DMS153 (cell line): Measurements from ENCODE around the gene EXTL1.

ENCODE experiments used
- DNase-seq: peaks from one replicate; lab custom pipeline; 2025; lab: John Stamatoyannopoulos, UW

The EXTL1 gene

DNA sequence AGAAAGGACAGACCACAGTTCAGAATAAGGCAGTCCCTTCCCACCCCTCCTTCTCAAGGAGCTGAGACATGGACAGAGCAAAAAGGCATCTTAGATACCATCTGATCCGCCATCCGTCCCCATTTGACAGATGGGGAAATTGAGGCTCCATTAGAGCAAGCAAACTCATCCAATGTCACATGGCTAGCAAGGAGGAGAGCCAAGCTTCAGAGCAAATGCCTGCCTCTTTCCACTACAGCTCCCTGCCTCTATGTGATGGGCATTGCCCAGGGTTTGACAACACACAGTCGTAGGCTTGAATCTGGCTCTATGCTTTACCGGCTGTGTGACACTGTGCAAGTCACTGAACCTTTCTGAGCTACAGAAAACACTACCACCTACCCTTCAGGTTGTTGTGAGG is 20.4 kb downstream of the EXTL1 start:
- DNase-seq, result no peak

DNA sequence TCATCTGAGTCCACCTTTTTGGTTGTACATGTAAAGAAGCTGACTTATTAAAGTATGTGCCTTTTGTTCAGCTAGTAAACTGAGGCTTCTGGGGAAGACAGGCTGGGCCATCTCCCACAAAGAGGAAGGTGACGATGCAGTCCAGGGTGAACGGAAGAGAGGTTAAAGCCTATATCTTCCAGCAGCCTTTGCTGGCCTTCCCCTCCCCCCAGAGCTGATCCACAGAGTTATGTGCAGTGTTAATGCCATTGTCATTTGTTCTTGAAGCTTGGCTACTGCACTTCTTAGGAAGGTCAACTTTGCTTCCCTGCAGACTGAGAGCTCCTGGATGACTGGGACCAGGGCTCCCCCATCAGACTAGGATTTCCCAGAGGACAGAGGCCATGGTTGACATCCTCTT is 22.2 kb downstream of the EXTL1 start:
- DNase-seq, result no peak

DNA sequence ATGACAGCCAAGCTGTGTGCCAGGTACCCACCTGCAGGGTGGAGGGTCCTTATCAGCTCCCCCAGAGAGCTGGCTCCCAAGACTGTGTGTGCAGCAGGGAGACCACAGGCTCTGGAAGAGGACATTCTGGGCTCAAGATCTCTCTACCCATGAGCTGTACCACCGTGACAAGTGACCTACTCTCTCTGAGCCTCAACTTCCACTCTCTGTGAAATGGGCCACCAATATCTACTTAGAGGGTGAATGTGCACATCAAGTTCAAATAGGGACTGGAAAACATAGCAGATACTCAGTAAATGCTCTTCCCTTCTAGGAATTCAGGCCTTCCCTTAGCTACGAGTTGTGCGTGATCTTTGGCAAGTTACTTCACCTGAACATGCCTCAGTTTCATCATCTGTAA is 22.8 kb downstream of the EXTL1 start:
- DNase-seq, result no peak

DNA sequence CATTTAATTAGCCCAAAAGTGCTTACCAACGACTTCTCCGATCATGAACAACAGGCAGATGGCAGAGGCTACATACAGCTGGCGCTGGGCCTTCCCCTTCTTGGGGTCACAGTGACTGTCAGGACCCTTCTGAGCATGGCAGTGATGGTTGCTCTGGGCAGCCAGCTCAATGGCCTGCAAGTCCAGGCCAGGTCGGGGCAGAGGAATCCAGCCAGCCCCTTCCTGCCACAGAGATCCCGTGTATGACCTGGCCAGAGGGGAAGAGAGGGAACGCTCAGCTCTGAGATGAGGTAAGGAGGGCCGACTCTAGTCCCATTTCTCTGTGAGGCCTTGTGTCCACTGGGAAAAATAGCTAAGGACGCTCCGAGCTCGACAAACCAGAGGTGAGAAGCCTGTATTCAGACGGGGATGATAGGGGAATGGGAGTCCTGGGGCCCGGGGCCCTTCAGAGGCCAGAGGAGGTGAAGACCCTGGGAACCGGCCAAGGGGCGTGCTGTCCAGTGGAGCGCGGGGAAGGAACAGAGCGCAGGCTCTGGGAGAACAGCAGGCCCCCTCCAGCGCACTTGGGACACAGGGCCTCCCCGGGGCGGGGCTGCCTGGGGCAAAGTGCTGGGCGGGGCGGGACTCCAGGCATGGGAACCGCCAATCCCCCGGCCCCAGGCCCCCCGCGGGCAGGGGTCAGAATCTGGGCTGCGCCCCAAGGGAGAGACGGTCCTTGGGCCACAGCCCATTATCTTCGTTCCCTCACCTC is 23.6 kb downstream of the EXTL1 start:
- no peak for DNase-seq

DNA sequence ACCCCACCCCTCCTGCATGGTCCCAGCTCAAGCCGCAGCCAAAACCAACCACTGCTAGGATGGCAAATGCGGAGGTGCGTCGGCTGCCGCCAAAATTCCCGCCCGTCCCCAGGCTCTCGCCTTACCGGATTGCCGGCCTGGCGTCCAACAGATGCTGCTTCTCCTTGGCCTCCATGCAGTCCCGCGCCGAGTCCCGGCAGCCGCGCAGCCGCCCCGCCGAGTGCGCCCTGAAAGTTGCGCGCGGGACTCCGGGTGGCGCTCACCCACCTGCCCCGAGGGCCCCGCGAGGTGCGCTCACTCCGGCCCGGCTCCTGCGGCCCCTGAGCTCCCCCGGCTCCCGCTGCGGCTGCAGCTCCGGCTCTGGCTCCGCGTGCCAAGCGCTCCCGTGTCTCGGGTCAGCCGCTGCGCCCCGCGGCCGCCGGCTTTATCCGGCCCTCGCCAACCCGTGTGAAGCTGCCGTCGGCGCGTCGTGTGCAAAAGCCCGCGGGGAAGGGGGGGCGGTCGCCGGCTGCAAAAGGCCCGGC is 24.2 kb downstream of the EXTL1 start, which contains the start of gene SLC30A2:
Gene SLC30A2 (minus strand): TSS at position 397 of the 524 bp plus-strand sequence. CDS start 222 bp downstream, at position 175.
- DNase-seq, result no peak

DNA sequence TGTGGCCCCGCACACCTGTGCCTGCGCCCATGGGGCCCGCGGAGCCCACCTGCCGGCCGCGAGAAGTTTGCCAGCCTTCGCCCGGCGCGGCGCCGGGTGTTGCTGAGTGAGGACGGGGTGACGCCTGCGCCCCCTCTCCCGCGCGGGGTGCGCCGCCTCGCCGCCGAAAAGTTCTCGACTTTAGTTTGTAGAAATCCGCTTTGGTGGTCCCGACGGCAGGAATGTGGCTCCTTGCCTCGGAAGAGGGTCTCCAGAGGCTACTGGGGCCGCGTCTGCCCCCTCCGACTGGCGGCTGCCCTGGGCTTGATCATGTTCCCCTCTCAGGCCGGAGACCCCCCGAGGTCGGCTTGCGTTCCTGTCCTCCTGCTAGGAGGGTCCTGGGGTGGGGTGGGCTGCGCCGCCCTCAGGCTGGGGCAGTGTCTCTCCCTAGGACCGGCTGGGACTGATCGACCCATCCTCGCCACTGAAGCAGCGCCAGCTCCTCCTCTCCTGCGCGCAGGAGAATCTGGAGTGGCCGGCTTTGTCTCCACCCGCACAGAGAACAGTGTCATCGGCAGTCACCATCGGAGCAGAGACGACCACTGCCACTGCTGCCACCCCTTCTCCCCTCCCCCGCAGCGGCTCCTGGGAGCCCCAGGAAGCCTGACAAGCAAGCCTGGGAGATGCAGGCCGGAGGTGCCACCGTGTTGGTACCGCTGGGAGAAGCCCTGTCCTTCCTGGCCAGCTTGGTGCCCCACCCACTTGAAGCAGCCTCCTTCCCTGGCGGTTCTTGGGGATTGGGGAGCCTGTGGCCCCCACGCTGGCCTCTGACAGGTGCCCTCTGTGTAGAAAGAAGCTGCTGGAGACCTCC is 24.9 kb downstream of the EXTL1 start:
- DNase-seq, result no peak

DNA sequence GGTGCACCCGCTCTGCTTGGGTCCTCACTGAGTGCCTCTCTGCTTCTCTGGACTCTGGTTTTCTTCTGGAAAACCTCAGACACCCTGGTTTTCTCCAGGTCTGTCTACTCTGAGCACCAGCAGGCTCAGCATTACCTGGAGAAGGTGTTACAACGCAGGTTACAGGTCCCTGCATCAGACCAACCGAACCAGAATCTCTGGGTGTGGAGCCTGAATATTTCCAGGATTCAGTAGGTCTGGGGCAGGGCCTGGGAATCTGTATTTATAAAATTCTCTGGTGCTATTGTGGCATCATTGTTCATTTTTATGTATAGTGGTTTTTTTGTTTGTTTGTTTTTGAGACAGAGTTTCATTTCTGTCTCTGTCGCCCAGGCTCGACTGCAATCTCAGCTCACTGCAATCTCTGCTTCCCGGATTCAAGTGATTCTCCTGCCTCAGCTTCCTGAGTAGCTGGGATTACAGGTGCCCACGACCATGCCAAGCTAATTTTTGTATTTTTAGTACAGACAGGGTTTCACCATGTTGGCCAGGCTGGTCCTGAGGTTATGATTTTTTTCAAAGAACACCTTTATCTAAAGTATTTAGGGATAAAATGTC is 25.8 kb downstream of the EXTL1 start:
- DNase-seq, result no peak

DNA sequence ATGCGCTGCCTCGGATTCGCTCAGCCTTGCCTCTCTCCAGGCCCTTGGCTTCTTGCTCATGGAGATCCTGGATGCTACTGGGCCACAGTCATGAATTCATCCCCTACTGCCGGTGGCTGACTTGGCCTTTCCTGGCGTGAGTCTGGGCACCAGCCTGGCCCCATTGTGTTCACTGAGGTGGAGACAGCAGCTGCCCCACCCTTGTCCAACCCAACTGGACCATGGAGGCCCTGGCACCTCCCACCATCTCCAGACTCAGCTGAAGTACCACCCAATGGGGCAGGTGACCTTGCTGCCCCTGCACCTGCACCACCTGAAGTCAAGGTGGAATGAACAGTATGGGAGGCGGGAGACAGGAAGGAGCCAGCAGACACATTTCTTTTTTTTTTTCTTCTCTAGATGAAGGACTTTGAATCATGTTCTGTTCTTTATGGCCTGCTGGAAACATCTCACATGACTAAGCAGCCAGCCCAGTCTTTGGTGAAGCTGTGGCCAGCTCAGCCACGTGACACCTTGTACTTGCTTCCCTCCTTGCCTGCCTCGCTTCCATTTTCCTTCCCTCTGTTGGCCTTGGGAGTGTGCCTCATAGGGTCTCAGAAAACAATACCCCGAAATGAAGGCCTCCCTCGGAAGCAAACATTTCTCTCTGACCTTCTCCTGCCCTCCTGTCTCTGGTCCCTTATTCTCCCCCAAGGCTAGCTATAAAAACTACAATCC is 28.1 kb downstream of the EXTL1 start:
- DNase-seq, result no peak

DNA sequence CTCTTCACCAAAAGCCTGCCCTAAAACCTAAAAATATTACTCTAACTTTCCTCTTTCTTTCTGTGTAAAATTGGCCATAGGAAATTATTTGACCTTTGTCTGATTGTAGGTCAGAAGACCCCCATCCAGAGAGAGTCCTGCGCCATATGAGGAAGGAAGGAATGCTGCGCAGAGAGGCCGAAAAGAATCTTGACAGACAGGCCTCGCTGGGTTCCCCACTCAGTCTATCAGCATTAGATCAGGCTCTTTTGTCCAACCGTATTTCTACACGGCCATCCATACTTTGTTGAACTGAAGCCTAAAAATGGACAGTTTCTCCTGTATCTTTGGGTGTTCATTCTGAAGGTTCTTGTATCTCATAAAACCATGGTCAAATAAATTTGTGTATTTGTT is 28.7 kb downstream of the EXTL1 start:
- no peak for DNase-seq

DNA sequence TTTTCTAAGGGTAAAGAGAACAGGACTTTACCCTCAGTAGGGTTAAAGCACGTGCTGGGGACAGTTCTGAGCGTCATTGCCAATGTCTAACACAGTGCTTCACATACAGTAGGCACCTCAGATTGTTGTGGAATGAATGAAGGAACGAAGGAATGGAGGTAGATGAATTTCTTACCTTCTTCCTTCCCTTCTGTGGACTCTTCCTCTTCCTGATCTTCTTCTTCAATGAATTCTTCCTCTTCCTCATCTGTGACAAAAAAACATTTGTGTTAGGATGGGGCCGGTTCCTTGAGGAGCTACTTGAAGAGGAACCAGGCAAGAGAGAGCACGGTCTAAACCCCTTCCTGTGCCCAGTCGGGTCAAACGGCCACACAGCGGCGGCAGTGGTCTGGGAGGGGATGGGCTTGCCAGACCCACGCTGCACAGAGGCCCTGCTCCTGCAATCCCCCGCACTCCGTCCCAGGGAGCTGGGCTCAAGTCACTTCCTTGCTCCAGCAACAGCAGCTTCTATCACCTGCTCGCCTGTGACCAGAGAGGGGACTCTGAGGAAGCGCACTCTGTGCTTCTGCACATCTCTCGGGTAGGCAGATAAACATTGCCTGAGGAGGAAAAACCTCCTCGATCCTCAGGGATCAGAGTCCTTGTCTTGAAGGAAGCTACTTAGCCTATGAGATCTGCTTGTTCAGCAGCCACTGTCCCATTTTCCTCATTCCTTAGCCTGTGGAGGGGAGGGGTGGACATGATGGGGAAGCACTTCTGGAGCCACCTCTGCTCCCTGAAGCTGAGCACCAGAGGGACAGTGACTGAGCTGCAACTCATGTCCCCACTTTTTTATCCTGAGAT is 32.4 kb downstream of the EXTL1 start:
- no peak for DNase-seq

DNA sequence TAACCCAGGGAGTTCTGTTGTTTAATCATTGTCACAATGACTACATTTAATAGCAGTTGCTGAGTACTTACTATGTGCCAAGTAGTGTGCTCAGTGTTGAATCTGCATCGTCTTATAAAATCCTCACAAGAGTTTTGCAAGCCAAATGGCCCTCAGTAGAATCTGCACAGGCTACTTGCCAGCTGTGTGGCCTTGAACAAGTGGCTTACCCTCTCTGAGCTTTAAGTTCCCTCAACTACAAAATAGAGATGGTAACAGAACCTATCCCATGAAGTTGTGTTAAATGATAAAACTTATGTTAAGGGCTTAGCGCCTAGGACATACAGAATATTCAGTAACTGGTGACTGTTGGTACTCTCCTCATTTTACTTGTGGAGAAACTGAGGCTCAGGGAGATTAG is 33.5 kb downstream of the EXTL1 start:
- DNase-seq, result no peak

DNA sequence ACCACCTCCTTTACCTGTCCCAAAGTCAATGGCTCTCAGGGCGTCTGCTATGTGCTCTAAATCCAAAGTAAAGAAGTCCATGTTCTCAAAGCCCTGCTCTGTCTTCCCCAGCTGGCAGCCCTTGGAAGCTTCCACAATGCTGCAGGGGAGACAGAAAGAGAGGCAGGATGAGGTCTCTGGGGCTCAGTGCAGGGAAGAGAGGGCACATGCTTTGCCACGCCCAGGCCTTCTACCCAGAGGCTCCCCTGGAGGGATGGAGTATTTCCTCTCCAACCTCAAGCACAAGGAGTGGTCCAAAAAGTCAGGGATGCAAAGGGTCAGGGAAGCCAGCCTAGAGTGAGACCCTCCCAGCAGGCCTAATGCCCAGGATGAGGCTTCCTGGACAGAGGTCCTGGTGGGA is 35.6 kb downstream of the EXTL1 start:
- no peak for DNase-seq

DNA sequence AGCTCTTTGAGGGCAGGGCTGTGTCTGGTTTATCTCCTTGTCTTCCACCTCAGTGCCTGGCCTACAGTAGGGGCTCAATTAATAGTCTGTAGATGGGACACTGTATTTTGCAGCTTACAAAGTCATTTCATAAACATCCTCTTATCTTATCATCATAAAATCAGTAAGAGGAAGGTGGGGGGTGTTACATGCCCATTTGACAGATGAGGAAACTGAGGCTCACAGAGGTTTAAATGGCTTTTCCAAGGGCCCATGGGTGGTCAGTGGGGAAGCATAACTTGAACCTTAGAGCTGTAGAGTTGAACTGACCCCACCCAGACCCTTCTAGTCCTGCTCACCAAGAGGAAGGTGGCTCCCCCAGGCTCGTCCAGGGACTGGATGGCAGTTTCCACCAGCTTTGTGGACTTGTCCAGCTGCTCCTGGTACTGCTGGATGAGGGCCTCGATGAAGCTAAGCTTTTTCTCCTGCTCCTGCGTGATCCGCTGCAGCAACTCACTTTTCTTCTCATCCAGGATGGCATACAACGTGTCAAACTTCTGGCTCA is 36.5 kb downstream of the EXTL1 start:
- DNase-seq, result no peak

DNA sequence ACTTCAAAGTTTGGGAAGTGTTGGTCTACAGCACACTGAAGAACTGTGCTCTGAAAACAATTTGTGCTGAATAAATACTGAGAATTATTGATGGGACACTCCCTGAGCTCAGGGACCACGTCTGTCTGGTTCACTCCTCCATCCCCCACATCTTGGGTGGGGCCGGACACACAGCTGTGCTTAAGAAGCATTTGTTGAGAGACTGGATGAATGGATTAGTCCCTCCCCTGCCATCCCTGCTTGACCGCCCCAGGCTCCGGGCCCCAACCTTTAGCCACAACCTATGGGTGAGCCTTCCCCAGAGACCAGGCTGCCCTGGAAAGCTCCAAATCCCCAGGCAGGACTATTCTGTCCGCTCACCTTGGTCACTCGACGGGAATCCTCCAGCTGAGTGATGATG is 38.3 kb downstream of the EXTL1 start:
- no peak for DNase-seq

DNA sequence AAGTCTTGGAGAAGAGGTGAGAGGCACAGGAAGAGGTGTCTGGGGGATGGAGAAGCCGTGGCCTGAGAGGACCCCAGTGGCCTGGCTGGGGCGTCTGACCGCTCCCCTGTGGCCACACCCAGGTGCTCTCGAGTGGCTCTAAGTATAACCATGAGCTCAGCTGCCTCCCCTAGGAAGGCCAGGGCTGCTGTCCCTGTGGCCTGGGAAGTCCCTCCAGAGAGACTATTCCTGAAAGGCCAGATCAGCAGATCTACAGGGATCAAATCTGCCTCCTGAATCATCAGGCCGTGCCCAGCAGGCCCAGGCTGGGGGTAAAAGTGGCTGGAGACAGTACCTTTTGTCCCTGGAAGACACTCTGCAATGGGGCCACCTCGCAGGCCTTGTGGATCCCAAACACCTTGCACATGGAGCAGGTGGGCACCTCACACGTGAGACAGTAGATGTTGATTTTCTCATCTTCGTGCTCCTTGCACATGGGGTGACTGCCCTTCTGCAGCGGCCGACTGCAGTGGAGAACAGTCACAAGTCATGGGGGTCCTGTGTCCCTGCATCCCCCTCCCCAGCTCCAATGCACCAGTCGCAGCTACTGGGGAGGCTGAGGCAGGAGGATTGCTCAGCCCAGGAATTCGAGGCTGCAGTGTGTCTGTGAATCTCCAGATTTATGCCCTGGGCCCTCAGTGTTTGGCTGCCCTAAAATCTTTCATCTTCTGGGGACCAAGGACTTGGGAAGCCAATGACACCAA is 39.4 kb downstream of the EXTL1 start:
- no peak for DNase-seq

DNA sequence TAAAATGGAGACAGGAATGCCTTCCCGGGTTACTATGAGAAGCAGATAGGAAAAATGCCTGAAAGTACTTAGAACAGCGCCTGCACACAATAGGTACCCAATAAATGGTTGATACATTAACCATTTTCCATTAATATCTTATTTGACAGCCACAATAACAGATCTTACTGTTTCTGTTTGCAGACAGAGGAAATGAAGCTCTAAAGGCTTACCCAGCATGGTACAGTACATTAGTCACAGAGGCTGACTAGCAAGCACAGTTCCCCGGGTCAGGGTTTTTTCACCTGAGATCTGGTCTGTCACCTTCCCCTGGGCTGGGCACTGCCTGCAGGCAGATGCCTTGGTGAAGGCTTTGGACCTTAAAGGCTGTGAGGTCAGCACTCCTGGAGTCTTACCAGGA is 43.0 kb downstream of the EXTL1 start:
- no peak for DNase-seq

DNA sequence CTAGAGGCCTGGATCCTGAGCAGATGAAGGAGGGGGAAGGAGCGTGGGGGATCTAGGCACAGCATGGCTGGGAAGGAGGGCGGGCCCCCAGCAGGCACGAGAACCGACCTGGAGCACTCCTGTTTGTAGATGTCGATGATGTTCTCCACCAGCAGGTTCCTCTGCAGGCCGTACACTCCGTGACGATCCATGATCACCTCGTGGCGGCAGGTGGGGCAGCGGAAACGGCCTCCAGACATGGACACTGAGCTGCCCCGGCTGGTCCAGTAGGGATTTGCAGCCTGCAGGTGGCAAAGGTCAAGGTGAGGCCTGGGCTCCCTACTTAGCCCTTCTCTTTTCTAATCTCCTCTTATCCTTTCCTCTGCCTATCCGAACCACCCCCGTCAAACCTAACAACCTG is 44.6 kb downstream of the EXTL1 start:
- DNase-seq, result no peak

DNA sequence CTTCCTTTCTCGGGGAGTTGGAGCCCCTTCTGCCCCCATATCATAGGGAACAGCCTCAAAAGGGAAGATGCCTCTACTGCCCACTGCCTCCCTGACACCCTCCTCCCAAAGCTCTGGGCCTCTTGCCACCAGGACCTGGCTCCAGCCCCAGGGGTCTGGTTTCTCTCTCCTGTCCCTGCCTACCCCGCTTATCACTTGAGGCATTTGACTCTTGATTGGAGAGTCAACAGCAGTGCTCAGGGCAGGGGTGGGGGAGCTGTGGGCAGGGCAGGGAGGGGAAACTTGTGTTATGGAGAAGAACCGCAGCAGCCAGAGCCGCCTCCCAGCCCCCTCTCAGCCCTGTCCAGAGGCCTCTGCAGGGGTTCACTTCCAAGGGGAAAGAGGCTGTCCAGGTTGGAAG is 45.3 kb downstream of the EXTL1 start:
- DNase-seq, result no peak

DNA sequence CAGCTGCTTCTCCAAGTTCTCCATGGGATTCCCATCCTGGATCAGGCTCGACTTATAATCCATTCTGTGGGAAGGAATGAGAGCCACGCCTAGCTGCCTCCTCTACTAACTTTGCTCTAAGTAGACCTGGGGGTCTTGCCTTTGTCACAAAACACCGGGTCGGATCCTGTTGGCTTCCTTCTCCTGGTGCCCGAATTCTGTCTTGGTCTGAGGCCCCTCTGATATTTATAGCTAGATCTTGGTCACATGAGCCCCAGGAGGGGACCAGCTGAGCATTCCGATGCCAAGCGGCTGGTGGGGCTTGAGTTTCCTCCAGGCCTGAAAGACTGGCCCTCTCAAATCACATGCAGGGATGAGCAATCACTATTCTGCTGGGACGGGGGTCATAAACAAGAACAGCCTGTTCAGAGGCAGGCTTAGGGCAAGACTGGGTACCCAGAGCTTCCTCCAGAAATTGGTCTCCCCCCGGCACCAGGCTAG is 45.9 kb downstream of the EXTL1 start, which contains the start of gene TRIM63:
Gene TRIM63 (minus strand): TSS at position 199 of the 480 bp plus-strand sequence. CDS start 136 bp downstream, at position 63.
- DNase-seq, result no peak

DNA sequence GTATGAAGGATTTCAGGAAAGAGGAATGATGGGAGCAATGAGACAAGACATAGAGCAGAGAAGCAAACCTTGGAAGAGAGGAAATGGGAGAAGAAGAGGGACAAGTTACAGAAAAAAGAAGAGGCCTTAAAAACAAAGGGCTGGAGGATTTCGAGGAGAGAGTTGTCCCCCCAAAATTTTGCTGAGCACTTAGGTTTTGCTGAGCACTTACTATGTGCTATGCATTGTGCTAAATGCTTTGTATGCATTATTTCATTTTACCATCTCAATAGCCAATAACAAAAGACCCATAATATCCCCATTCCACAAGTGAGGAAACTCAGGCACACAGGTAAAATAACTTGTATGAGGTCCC is 48.3 kb downstream of the EXTL1 start:
- no peak for DNase-seq
